ENCODE data around the gene FAM13B. TPM values are rescaled to one million over a fixed set of nuclear protein-coding genes. Genes with fewer than 3 reads are reported as not detected.

The FAM13B gene
- total RNA-seq, 4 donors from 2014 or later, result 10.4 to 37.7 (median 20.2) TPM

DNA sequence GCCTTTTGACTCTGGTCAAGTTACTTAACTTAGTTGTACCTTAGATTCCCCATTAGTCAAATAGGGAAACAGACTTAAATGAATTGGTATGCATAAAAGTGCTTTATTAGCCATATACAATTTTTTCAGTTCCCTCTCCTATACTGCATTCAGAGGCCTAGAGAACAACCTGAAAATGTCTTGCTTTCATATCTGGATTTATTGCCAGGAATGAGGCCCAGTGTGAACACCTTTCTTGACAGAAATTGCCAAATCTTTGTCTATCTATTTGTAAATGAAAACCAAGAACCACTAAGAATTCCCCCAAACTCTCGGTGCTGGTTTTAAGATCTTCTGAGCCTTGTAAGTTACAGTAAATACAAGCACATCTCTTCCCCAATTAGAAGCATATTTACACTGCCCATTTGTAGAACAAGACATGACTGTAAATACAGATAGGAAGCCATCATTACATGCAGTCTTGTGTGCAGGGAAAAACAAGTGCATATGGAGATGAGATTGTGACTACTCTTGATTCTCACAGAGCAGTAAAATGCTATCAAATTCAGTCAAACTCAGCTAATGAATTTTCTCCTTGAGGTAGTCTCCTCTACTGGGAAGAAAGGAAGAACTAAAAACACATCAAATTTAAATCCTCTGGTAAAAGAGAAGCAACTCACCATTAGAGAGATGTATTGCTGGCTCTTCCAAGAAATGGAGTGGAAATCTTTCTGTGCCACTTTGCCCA, 5.2 kb upstream of the FAM13B start:
- H3K4me1 ChIP-seq, result peaks cover 15% of the 10 kb centered on the region
- H3K9me3 ChIP-seq, result no peaks in the 10 kb centered on the region
- DNase-seq (ENCODE audit: low spot score in 2 of 2), result no peak
- no peak overlapping the region for H3K27ac ChIP-seq
- TF ChIP-seq EP300 (IDR thresholded peaks at IDR 0.05), result no peak
- no peak for TF ChIP-seq POLR2A (IDR thresholded peaks at IDR 0.05)
- TF ChIP-seq POLR2AphosphoS5 (IDR thresholded peaks at IDR 0.05), result no peak
- TF ChIP-seq CTCF (IDR thresholded peaks at IDR 0.05), result no peak
- 93% methylated on average over 1 of the region's 1 CpG for WGBS
- no peaks in the 10 kb centered on the region for H3K27me3 ChIP-seq
- no peaks in the 10 kb centered on the region for H3K36me3 ChIP-seq
- H3K4me3 ChIP-seq, result no peak overlapping the region

DNA sequence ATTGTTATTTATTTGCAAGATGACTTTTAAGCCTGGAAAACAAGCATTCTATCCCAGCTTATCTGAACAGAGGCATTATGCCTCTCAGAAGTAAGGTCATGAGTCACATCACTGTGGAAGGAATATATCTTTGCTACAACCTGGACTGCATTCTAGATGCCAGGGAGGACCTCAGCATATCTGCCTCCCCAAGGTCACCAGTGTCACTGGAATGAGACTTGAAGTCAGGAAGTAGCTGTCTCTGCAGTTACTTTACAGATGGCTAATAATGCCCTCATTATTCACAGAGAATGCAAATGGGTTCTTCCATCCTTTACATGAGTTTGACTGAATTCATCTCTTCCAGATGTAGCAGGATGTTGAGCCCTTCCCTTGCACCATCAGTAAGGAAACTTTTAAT, 4.4 kb upstream of the FAM13B start:
- Histone ChIP-seq H3K9me3 (no peaks in the 10 kb centered on the region), H3K27ac (no peak overlapping the region), H3K4me3 (no peak overlapping the region), H3K36me3 (no peaks in the 10 kb centered on the region), H3K4me1 (peaks cover 15% of the 10 kb centered on the region), H3K27me3 (no peaks in the 10 kb centered on the region)
- TF ChIP-seq EP300 (IDR thresholded peaks at IDR 0.05) (no peak), POLR2A (IDR thresholded peaks at IDR 0.05) (no peak), POLR2AphosphoS5 (IDR thresholded peaks at IDR 0.05) (no peak), CTCF (IDR thresholded peaks at IDR 0.05) (no peak)
- no peak for DNase-seq (ENCODE audit: low spot score in 2 of 2)

DNA sequence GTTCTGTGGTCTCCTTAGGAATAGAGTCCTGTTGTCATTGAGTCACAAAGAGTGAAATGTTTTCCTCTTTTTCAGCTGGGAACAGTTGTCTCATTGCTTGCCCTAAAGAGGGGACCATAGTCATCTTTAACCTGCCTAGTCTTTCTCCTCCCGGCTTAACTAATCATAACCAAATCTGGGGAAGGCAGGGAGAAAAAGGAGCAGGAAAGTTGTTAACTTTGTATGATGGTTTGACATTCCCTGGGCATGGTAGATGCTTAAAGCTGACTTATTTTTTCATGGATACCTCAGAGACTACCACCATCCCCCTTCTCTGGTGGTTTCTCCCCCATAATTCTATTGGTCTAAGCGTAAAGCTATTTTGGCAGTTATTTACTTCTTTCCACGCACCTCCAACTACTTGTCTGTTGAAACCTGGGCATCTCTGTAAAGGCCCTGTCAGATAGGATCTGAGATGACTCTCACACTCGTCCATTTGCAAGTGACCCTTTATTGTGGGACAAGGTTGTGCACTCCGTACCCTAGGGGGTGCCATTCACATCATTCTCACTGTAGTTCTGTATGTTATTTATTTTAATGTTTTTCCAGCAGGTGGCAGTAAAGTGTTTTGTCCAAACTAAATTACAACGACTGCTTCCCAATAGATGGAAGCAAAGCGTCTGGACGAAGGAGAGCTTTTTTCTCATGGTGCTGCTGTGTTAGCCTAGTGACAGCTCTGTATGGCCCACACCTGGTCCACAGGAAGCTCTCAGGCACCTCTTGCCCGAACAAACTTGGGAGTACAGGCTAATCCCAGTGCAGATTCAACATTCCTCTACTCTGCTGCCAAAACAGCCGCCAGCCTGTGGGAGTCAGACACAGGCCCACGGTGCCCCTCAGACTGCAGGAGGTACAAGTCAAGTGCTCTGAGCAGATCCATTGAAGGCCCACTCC, 3.0 kb upstream of the FAM13B start:
- Histone ChIP-seq H3K27ac (no peak overlapping the region), H3K27me3 (no peaks in the 10 kb centered on the region), H3K9me3 (no peaks in the 10 kb centered on the region), H3K4me3 (no peak overlapping the region), H3K36me3 (no peaks in the 10 kb centered on the region), H3K4me1 (peaks cover 26% of the 10 kb centered on the region)
- WGBS, result 37% methylated on average over 11 of the region's 11 CpGs
- no peak for DNase-seq (ENCODE audit: low spot score in 2 of 2)
- TF ChIP-seq CTCF (IDR thresholded peaks at IDR 0.05) (peak; percentile 74 to 84), EP300 (IDR thresholded peaks at IDR 0.05) (no peak)

DNA sequence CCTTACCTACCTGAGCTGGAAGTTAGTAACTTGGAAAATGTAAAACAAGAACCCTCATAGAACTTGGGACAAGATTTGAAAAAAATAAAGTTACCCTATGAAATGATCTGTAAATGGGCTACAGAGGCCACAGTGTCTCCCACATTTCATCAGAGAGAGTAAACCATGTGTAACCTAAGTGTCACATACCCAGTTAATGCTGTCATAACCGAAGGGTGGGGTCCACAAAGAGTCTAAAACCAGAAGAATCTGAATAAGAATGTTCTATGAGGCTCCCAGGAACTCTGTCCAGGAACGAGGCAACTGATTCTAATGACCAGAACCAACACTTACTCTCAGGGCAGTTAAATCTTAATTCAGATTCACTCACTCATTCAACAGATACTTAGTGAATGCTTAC, 1.0 kb upstream of the FAM13B start:
- TF ChIP-seq POLR2A (IDR thresholded peaks at IDR 0.05), result no peak
- no peak for TF ChIP-seq CTCF (IDR thresholded peaks at IDR 0.05)
- TF ChIP-seq EP300 (IDR thresholded peaks at IDR 0.05), result no peak
- TF ChIP-seq POLR2AphosphoS5 (IDR thresholded peaks at IDR 0.05), result no peak
- DNase-seq (ENCODE audit: low spot score in 2 of 2), result no peak
- H3K4me1 ChIP-seq, result peaks cover 39% of the 10 kb centered on the region
- H3K9me3 ChIP-seq, result no peaks in the 10 kb centered on the region
- peak overlapping the region; percentile 98 for H3K27ac ChIP-seq
- H3K27me3 ChIP-seq, result no peaks in the 10 kb centered on the region
- 62% methylated on average over 2 of the region's 2 CpGs for WGBS
- H3K4me3 ChIP-seq, result peak overlapping the region; percentile 88
- no peaks in the 10 kb centered on the region for H3K36me3 ChIP-seq

DNA sequence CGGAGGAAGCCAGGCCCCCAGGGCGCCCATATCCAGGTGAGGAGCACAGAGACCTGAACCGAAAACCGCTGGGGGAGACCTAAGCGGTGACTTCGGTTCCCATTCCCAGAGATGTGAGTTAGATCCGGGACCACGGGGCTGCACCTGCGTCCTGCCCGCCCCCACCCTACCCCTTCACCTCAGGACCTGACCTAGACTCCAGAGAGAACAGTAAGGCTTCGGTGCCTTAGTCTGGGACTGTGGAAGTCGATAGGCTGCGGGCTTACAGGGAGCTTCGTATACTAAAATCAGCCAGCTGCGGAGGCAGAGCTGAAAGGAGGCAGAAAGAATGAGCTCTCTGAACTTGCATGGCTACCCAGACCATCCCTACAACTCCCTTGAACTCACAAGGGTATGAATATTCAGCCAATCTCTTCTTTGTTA, 518 bp upstream of the FAM13B start:
- Histone ChIP-seq H3K9me3 (no peaks in the 10 kb centered on the region), H3K27me3 (no peaks in the 10 kb centered on the region), H3K27ac (peak overlapping the region; percentile 98), H3K36me3 (no peaks in the 10 kb centered on the region), H3K4me3 (peak overlapping the region; percentile 88), H3K4me1 (peaks cover 39% of the 10 kb centered on the region)
- WGBS, result 3% methylated on average over 12 of the region's 15 CpGs
- peak in 1 of 2 donors; percentile 64 for DNase-seq (ENCODE audit: low spot score in 2 of 2)
- no peak for TF ChIP-seq EP300 (IDR thresholded peaks at IDR 0.05)
- TF ChIP-seq POLR2A (IDR thresholded peaks at IDR 0.05), result no peak
- no peak for TF ChIP-seq POLR2AphosphoS5 (IDR thresholded peaks at IDR 0.05)
- TF ChIP-seq CTCF (IDR thresholded peaks at IDR 0.05), result no peak

All from suprapubic skin (tissue), 4 donors.